GM19467 (cell line): Measurements from ENCODE around the gene ZFYVE9.
"Not testable (repeated sequence)": the region's sequence is repeated elsewhere in the genome, so short reads cannot be mapped to it uniquely, and the experiment has no call there.

Experiments
- ATAC-seq: cut with Tn5 transposase; IDR thresholded peaks from one replicate; pipeline ENCODE4 v1.9.1; 2021; ENCODE audit warnings: mild to moderate bottlenecking, moderate library complexity; ENCODE audit not compliant: unreplicated experiment

Gene ZFYVE9

GRCh38 chr1:52366517-52366827, 224.6 kb downstream of the ZFYVE9 start:
- no peak for ATAC-seq

DNA sequence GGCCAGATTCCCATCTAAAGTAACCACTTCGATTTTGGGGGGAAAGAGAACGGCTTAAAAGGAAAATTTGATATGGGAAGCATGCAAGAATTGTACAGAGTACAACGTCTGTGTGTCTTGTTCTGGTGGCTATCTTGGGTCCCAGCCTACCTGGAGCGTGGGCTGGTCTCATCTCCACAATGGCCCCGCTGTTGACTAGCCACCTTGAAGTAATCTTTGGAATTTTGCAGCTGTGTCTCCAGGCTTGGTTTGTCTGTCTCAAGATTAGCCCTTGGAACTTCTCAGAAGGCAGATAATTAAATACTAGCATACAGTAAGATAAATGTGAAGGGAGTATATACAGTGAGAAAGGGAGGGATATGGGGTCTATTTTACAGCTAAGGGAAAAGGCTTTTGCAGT, 225.4 kb downstream of the ZFYVE9 start:
- no peak for ATAC-seq

DNA sequence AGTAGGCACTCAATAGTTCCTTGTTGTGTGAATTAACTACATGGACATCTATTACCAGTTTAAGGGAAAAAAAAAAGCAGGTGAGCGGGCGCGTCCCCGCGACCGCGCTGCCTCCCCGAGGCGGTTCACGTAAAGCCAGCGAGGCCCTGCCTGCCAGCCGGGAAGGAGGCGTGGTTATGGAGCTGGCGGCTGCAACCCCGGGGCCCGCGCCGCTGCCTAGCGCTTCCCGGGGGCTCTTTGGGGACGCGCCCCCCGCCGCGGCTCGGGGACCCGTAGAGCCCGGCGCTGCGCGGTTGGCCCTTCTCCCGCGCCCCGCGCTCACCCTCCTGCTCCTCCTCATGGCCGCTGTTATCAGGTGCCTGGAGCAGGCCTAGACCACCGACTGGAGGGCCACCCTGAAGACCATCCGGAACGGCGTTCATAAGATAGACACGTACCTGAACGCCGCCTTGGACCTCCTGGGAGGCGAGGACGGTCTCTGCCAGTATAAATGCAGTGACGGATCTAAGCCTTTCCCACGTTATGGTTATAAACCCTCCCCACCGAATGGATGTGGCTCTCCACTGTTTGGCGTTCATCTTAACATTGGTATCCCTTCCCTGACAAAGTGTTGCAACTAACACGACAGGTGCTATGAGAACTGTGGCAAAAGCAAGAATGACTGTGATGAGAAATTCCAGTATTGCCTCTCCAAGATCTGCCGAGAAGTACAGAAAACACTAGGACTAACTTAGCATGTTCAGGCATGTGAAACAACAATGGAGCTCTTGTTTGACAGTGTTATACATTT, 226.7 kb downstream of the ZFYVE9 start:
- no peak for ATAC-seq

DNA sequence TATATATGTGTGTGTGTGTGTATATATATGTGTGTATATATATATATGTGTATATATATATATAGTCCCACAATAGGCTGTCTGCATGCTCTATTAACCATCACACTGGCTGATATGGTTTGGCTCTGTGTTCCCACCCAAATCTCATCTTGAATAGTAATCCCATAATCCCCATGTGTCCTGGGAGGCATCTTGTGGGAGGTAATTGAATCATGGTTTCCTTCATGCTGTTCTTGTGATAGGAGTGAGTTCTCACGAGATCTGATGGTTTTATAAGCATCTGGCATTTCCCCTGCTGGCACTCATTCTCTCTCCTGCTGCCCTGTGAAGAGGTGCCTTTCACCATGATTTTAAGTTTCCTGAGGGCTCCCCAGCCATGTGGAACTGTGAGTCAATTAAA, 228.0 kb downstream of the ZFYVE9 start:
- not testable (repeated sequence) for ATAC-seq

GRCh38 chr1:52385376-52385775, 243.5 kb downstream of the ZFYVE9 start:
- no peak for ATAC-seq

DNA sequence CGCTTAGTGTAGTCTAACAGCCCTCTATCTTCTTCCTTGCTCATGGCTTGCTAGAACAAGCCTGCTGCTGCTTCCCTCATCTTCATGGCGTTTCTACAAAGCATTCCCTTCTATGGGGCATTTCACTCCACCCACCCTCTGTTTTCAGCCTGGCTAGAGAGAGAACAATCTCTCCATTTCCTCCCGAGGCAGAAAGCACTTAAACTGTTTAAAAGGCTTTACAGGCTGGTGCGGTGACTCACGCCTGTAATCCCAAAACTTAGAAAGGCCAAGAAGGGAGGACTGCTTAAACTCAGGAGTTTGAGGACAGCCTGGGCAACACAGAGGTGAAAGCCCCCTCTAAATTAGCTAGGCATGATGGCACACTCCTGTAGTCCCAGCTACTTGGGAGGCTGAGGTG, 244.6 kb downstream of the ZFYVE9 start:
- ATAC-seq, result no peak

- no peak for ATAC-seq
Observed at GRCh38 chr1:52393174-52393573, 251.3 kb downstream of the ZFYVE9 start.
